Astrocyte of the spinal cord (primary cell): ENCODE data around the gene FALEC.

Experiments used
- DNase-seq: peaks from one replicate; pipeline ENCODE4 v3.0.0; 2011; ENCODE audit warnings: low read depth, low spot score
- H3K4me3 ChIP-seq: 2 replicates; pipeline ENCODE4 v1.5.1; 2011; ENCODE audit warnings: low read depth, mild to moderate bottlenecking, low read length, moderate library complexity
- CTCF ChIP-seq: IDR thresholded peaks from 2 replicates; pipeline ENCODE4 v1.5.1; 2012; ENCODE audit warnings: low read depth, mild to moderate bottlenecking, low read length, inconsistent platforms
- in situ Hi-C: cut with HindIII; loops from 2 replicates; pipeline ENCODE4 v1.10.0; 2017; ENCODE audit warnings: low sequenced_read_pairs

FALEC gene

GRCh38 chr1:150484861-150485260 lies 30.7 kb upstream of the FALEC start:
- peak; percentile 34 for TF ChIP-seq CTCF
- no peak overlapping the region for H3K4me3 ChIP-seq
- in situ Hi-C loops: no loop called here
- peak; percentile 32 for DNase-seq

GRCh38 chr1:150486966-150487762 lies 28.4 kb upstream of the FALEC start, which contains the start of gene TARS2:
TSS of gene TARS2 (plus strand) at chr1:150487419. CDS start at chr1:150487451, 32 bp downstream.
- peak within 1 kb of the TSS; percentile 94 for H3K4me3 ChIP-seq
- peak; percentile 99 for DNase-seq
- in situ Hi-C loops: no loop called here
- peak; percentile 4 for TF ChIP-seq CTCF

GRCh38 chr1:150487763-150488115 lies 27.8 kb upstream of the FALEC start:
- DNase-seq: no peak
- in situ Hi-C loops: no loop called here
- no peak for TF ChIP-seq CTCF

GRCh38 chr1:150493175-150493574 lies 22.4 kb upstream of the FALEC start:
- in situ Hi-C loops: no loop called here
- DNase-seq: no peak
- no peak overlapping the region for H3K4me3 ChIP-seq
- TF ChIP-seq CTCF: no peak

More at GRCh38 chr1:150487763-150488115, 27.8 kb upstream of the FALEC start:
- peak overlapping the region; percentile 94 for H3K4me3 ChIP-seq

DNA sequence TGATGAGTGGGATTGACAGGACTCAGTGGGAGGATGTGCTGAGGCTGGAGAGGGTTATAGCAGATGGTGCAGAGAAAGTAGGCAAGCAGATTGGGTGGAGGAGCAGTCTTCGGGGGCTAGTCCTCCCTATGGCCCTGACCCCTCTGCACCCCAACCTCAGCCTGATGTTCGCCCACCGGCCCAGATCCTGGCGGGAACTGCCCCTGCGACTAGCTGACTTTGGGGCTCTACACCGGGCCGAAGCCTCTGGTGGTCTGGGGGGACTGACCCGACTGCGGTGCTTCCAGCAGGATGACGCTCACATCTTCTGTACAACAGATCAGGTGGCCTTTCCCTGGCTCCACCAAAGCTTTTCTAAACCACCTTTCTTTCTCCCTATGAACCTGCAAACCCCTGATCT lies 17.2 kb upstream of the FALEC start:
- in situ Hi-C loops: no loop called here
- no peak for DNase-seq
- H3K4me3 ChIP-seq: no peak overlapping the region
- TF ChIP-seq CTCF: no peak

GRCh38 chr1:150505431-150505830 lies 10.1 kb upstream of the FALEC start:
- DNase-seq: no peak
- H3K4me3 ChIP-seq: no peak overlapping the region
- TF ChIP-seq CTCF: no peak
- in situ Hi-C loops: no loop called here
